H1 (cell line): ENCODE data around the gene MYRF. TPM values are rescaled to one million over a fixed set of nuclear protein-coding genes. Genes with fewer than 3 reads are reported as not detected.

ENCODE experiments used
- CTCF ChIA-PET: fragments of 300-600 bp; sonication (Branson Sonifier 250); formaldehyde crosslinking; loops from one replicate; lab custom pipeline; 2021; ENCODE audit not compliant: partially characterized antibody; lab: Charles Lee
- POLR2A ChIA-PET: fragments of 300-600 bp; sonication (Branson Sonifier 250); formaldehyde crosslinking; loops from one replicate; lab custom pipeline; 2021; ENCODE audit warnings: inconsistent platforms; ENCODE audit not compliant: partially characterized antibody; lab: Charles Lee
- DNase-seq, 2 experiments: peaks; one replicate each; pipeline versions ENCODE4 v3.0.0 to v3.0.0-alpha.2; 2010 to 2022; ENCODE audit warnings: low spot score in 2 of 2, low read depth in 1 of 2, mixed read lengths in 1 of 2
- FAIRE-seq: peaks from 2 replicates; lab custom pipeline; 2011; peaks lifted over from hg19 to GRCh38; lab: Jason Lieb, UNC
- H2AFZ ChIP-seq: 2 replicates; pipeline ENCODE4 v1.8.1; 2012; ENCODE audit warnings: low read length, inconsistent platforms
- H2AK5ac ChIP-seq: 2 replicates; pipeline ENCODE4 v1.6.1; 2013; ENCODE audit warnings: low read depth, low read length
- H2BK120ac ChIP-seq: replicated peaks from 2 replicates; pipeline ENCODE3; 2013; ENCODE audit warnings: low read depth, low read length, inconsistent platforms
- H2BK12ac ChIP-seq: 2 replicates; pipeline ENCODE4 v1.6.1; 2013; ENCODE audit warnings: low read depth, low read length
- H2BK15ac ChIP-seq: 2 replicates; pipeline ENCODE4 v1.6.1; 2013; ENCODE audit warnings: low read length
- H2BK20ac ChIP-seq: 2 replicates; pipeline ENCODE4 v1.6.1; 2013; ENCODE audit warnings: low read length
- H2BK5ac ChIP-seq: 2 replicates; pipeline ENCODE4 v1.6.1; 2013; ENCODE audit warnings: low read depth, low read length
- H3K14ac ChIP-seq: 2 replicates; pipeline ENCODE4 v1.6.1; 2013; ENCODE audit warnings: inconsistent platforms; ENCODE audit not compliant: insufficient read length
- H3K18ac ChIP-seq: 2 replicates; pipeline ENCODE4 v1.6.1; 2013; ENCODE audit warnings: low read length; ENCODE audit errors: extremely low read depth
- H3K23ac ChIP-seq: 2 replicates; pipeline ENCODE4 v1.6.1; 2013; ENCODE audit warnings: inconsistent platforms; ENCODE audit not compliant: insufficient read length
- H3K23me2 ChIP-seq: 2 replicates; pipeline ENCODE4 v1.6.1; 2013; ENCODE audit warnings: low read depth, low read length
- H3K27ac ChIP-seq: 2 replicates; pipeline ENCODE4 v1.6.1; 2011; ENCODE audit warnings: low read depth, low read length, inconsistent platforms
- H3K27me3 ChIP-seq, 4 experiments: replicated peaks in 1 of 4; 1 replicate in 1 of 4; 2 replicates in 3 of 4; pipeline versions ENCODE4 v1.6.1 to v1.8.1; 2011 to 2013; ENCODE audit warnings: low read length in 3 of 4, mild to moderate bottlenecking in 3 of 4, inconsistent platforms in 2 of 4, mixed read lengths in 2 of 4, moderate library complexity in 1 of 4; ENCODE audit not compliant: control insufficient read depth in 3 of 4, insufficient read depth in 3 of 4; ENCODE audit errors: extremely low read depth in 1 of 4
- H3K36me3 ChIP-seq, 4 experiments: 2 replicates each; pipeline versions ENCODE4 v1.6.1 to v1.8.1; 2011 to 2013; ENCODE audit warnings: mild to moderate bottlenecking in 4 of 4, low read length in 3 of 4, moderate library complexity in 2 of 4, control low read depth in 1 of 4, inconsistent platforms in 1 of 4; ENCODE audit not compliant: insufficient read depth in 4 of 4, control insufficient read depth in 2 of 4
- H3K4ac ChIP-seq: replicated peaks from 2 replicates; pipeline ENCODE3; 2013; ENCODE audit warnings: low read length, low read depth, mixed read lengths, inconsistent platforms; ENCODE audit not compliant: insufficient read length
- H3K4me1 ChIP-seq, 4 experiments: replicated peaks in 1 of 4; 1 replicate in 1 of 4; 2 replicates in 3 of 4; pipeline versions ENCODE4 v1.6.1 to v1.8.1; 2011 to 2013; ENCODE audit warnings: low read length in 3 of 4, inconsistent platforms in 2 of 4, mixed read lengths in 1 of 4; ENCODE audit not compliant: insufficient read depth in 4 of 4, control insufficient read depth in 3 of 4
- H3K4me2 ChIP-seq, 2 experiments: 2 replicates each; pipeline versions ENCODE4 v1.6.1 to v1.8.1; 2011 to 2013; ENCODE audit warnings: low read depth in 2 of 2, low read length in 2 of 2, control low read depth in 1 of 2, inconsistent platforms in 1 of 2, mild to moderate bottlenecking in 1 of 2; ENCODE audit not compliant: insufficient read depth in 1 of 2
- H3K4me3 ChIP-seq, 4 experiments: fragments of 200-600, 300-600 bp in 1 of 4; sonication (generic), shearing (Covaris generic), sonication (Bioruptor Twin) in 1 of 4; 2 replicates each; pipeline versions ENCODE4 v1.5.1 to v1.8.1; 2011 to 2016; ENCODE audit warnings: low read length in 4 of 4, low read depth in 3 of 4, control low read depth in 2 of 4, inconsistent platforms in 2 of 4, mild to moderate bottlenecking in 2 of 4, mixed read lengths in 1 of 4, moderate library complexity in 1 of 4; ENCODE audit not compliant: insufficient read depth in 2 of 4; ENCODE audit errors: extremely low read depth in 1 of 4
- H3K56ac ChIP-seq: replicated peaks from 2 replicates; pipeline ENCODE3; 2013; ENCODE audit warnings: low read depth, mild to moderate bottlenecking, mixed read lengths, low read length, inconsistent platforms; ENCODE audit not compliant: insufficient read length
- H3K79me1 ChIP-seq: 2 replicates; pipeline ENCODE4 v1.6.1; 2013; ENCODE audit warnings: low read depth, low read length, control low read depth
- H3K79me2 ChIP-seq, 2 experiments: 2 replicates each; pipeline versions ENCODE4 v1.6.1 to v1.8.1; 2012 to 2013; ENCODE audit warnings: low read length in 2 of 2, mild to moderate bottlenecking in 2 of 2, inconsistent platforms in 1 of 2; ENCODE audit not compliant: insufficient read depth in 2 of 2, control insufficient read depth in 1 of 2
- H3K9ac ChIP-seq, 4 experiments: replicated peaks in 1 of 4; 1 replicate in 1 of 4; 2 replicates in 3 of 4; pipeline versions ENCODE4 v1.6.1 to v1.8.1; 2011 to 2013; ENCODE audit warnings: low read depth in 3 of 4, low read length in 3 of 4, control low read depth in 2 of 4, mild to moderate bottlenecking in 2 of 4, moderate library complexity in 2 of 4, inconsistent platforms in 1 of 4; ENCODE audit errors: extremely low read depth in 1 of 4
- H3K9me3 ChIP-seq, 2 experiments: 2 replicates each; pipeline versions ENCODE4 v1.6.1 to v1.8.1; 2012 to 2013; ENCODE audit warnings: mild to moderate bottlenecking in 2 of 2, moderate library complexity in 2 of 2, control low read depth in 1 of 2, inconsistent platforms in 1 of 2, low read depth in 1 of 2, low read length in 1 of 2, mixed read lengths in 1 of 2; ENCODE audit not compliant: insufficient read depth in 2 of 2
- H4K20me1 ChIP-seq, 2 experiments: replicated peaks in 1 of 2; 2 replicates each; pipeline versions ENCODE3 to v1.8.1; 2011 to 2013; ENCODE audit warnings: inconsistent platforms in 2 of 2, low read length in 2 of 2, mild to moderate bottlenecking in 1 of 2; ENCODE audit not compliant: insufficient read depth in 2 of 2, control insufficient read depth in 1 of 2
- H4K5ac ChIP-seq: 2 replicates; pipeline ENCODE4 v1.6.1; 2013; ENCODE audit warnings: low read length, low read depth, mixed read lengths, inconsistent platforms; ENCODE audit not compliant: insufficient read length
- H4K8ac ChIP-seq: 2 replicates; pipeline ENCODE4 v1.8.0; 2013; ENCODE audit warnings: mild to moderate bottlenecking, moderate library complexity, low read length, inconsistent platforms; ENCODE audit not compliant: insufficient read depth; ENCODE audit errors: extremely low read depth
- H4K91ac ChIP-seq: replicated peaks from 2 replicates; pipeline ENCODE3; 2013; ENCODE audit warnings: low read length, mixed read lengths, inconsistent platforms; ENCODE audit not compliant: insufficient read length
- BCL11A ChIP-seq, 2 experiments: IDR thresholded peaks; one replicate each; pipeline ENCODE4 v1.6.1; 2011; ENCODE audit warnings: low read depth in 2 of 2, low read length in 2 of 2, mild to moderate bottlenecking in 2 of 2
- CBX5 ChIP-seq: fragments of 300-800, 300-1000 bp; sonication (generic); IDR thresholded peaks from 2 replicates; pipeline ENCODE4 v1.7.1; 2016; ENCODE audit warnings: antibody characterized with exemption, low read length, low read depth
- CBX8 ChIP-seq: fragments of 300-800, 300-1000 bp; sonication (generic); IDR thresholded peaks from 2 replicates; pipeline ENCODE4 v1.7.1; 2016; ENCODE audit warnings: low read depth, low read length, borderline replicate concordance
- CEBPB ChIP-seq: IDR thresholded peaks from 2 replicates; pipeline ENCODE4 v1.6.1; 2012; ENCODE audit warnings: low read depth, low read length
- CTBP2 ChIP-seq: IDR thresholded peaks from 2 replicates; pipeline ENCODE4 v1.7.0; 2011; ENCODE audit warnings: borderline replicate concordance, mild to moderate bottlenecking, moderate library complexity, mixed read lengths, low read length; ENCODE audit not compliant: insufficient read depth, insufficient read length
- GABPA ChIP-seq: IDR thresholded peaks from 2 replicates; pipeline ENCODE4 v1.6.1; 2011; ENCODE audit warnings: mild to moderate bottlenecking, low read length, moderate library complexity, borderline replicate concordance; ENCODE audit not compliant: insufficient read depth
- GTF2F1 ChIP-seq: IDR thresholded peaks from 2 replicates; pipeline ENCODE4 v1.6.1; 2012; ENCODE audit warnings: low read depth, low read length, improper control_type of control experiment, borderline replicate concordance
- MAFK ChIP-seq: IDR thresholded peaks from 2 replicates; pipeline ENCODE4 v1.6.1; 2012; ENCODE audit warnings: low read depth, mild to moderate bottlenecking, improper control_type of control experiment, low read length
- RNF2 ChIP-seq: fragments of 200-900, 300-1000 bp; sonication (generic); IDR thresholded peaks from 2 replicates; pipeline ENCODE4 v1.7.1; 2016; ENCODE audit warnings: borderline replicate concordance, low read depth, mild to moderate bottlenecking, antibody characterized with exemption, low read length; ENCODE audit not compliant: poor library complexity, severe bottlenecking; ENCODE audit errors: missing control alignments
- SIX5 ChIP-seq: IDR thresholded peaks from 2 replicates; pipeline ENCODE4 v1.6.1; 2011; ENCODE audit warnings: mild to moderate bottlenecking, low read depth, low read length
- SP1 ChIP-seq: IDR thresholded peaks from 2 replicates; pipeline ENCODE4 v1.6.1; 2011; ENCODE audit warnings: low read depth, low read length
- TAF1 ChIP-seq: IDR thresholded peaks from 2 replicates; pipeline ENCODE4 v1.6.1; 2011; ENCODE audit warnings: mild to moderate bottlenecking, low read depth, low read length
- TAF7 ChIP-seq: optimal IDR thresholded peaks from 2 replicates; pipeline ENCODE3; 2011; ENCODE audit warnings: low read depth, mild to moderate bottlenecking, inconsistent platforms, low read length, moderate library complexity, borderline replicate concordance
- TCF12 ChIP-seq: IDR thresholded peaks from 2 replicates; pipeline ENCODE4 v1.6.1; 2011; ENCODE audit warnings: low read depth, mild to moderate bottlenecking, low read length
- WGBS, 2 experiments: shearing (Covaris generic) in 1 of 2; methylation state at CpG; one replicate each; pipeline versions ENCODE4 v1.1.6 to v1.1.7; 2013 to 2015; ENCODE audit warnings: low lambda C conversion rate in 2 of 2, mixed read lengths in 2 of 2, inconsistent platforms in 1 of 2, low coverage in 1 of 2, missing lambda C conversion rate in 1 of 2; ENCODE audit not compliant: insufficient replicate concordance in 2 of 2, insufficient coverage in 1 of 2, insufficient read length in 1 of 2; ENCODE audit errors: extremely low coverage in 1 of 2, missing lambda C conversion rate in 1 of 2; 5-methylcytosine and 5-hydroxymethylcytosine counted together
- polyA plus RNA-seq, 7 experiments: library from polyadenylated mRNA; depleted of rRNA in 3 of 7; stranded (reverse) in 5 of 7; unstranded in 2 of 7; fragments of >200 nt in 5 of 7; fragments of 200-250 nt in 2 of 7; gene quantifications; 1 replicate in 5 of 7; 2 replicates in 1 of 7; 4 replicates in 1 of 7; pipeline versions ENCODE4 v1.2.1 to v1.2.3, GENCODE V29; 2011 to 2013; ENCODE audit warnings: missing spikeins in 2 of 7, mixed read lengths in 2 of 7
- total RNA-seq: library from RNA; stranded (reverse); fragmentation: NEBNext Ultra II Directional; extraction: Animal tissue kit (Norgen Biotek cat#: 25700); gene quantifications from 2 replicates; pipeline ENCODE4 v1.2.1, GENCODE V29; 2021

The MYRF gene
- total and polyA plus RNA-seq, 2 of the 8 experiments (the other 6 are each of a cell fraction or from before 2014, with no cell fraction given): 6.0 to 6.1 TPM

DNA sequence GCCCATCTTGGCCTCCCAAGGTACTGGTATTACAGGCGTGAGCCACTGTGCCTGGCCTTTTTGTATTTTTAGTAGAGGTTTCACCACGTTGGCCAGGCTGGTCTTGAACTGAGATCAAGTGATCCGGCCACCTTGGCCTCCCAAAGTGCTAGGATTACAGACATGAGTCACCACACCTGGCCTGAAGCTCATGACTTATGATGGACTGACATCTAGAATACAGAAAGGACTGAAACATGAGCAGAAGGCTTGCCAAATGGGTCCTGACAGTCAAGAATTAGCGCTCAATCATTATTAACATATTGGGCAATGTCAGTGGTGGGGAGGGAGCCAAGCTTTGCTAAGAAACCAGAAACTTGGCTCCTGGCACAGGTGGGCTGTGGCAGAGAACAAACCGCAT lies 59.4 kb downstream of the MYRF start:
- peaks cover 0 to 6% (median 1%) of the 10 kb centered on the region in 4 experiments; a peak in 3 of 7 replicates for H3K4me1 ChIP-seq
- H2BK15ac ChIP-seq: no peak overlapping the region
- H3K56ac ChIP-seq: no peak overlapping the region
- H2BK5ac ChIP-seq: no peak overlapping the region
- no peak overlapping the region for H3K4me3 ChIP-seq
- no peak overlapping the region for H2BK12ac ChIP-seq
- H3K27me3 ChIP-seq: no peaks in the 10 kb centered on the region
- peaks cover 6% of the 10 kb centered on the region for H3K79me1 ChIP-seq
- no peak overlapping the region for H2AK5ac ChIP-seq
- peaks cover 35 to 72% (median 58%) of the 10 kb centered on the region in 4 experiments for H3K36me3 ChIP-seq
- H2BK120ac ChIP-seq: no peak overlapping the region
- no peak overlapping the region for H4K8ac ChIP-seq
- H4K5ac ChIP-seq: no peak overlapping the region
- peaks cover 0 to 20% of the 10 kb centered on the region in 2 experiments; a peak in 1 of 4 replicates for H3K79me2 ChIP-seq
- H4K20me1 ChIP-seq: peaks cover 0 to 8% of the 10 kb centered on the region in 2 experiments
- no peak overlapping the region for H3K18ac ChIP-seq
- 90% methylated on average over 5 of the region's 5 CpGs; no CpG with 5 or more reads in 1 of the 2 experiments for WGBS, 2 experiments
- H3K4me2 ChIP-seq: no peak overlapping the region
- no peak overlapping the region for H4K91ac ChIP-seq
- FAIRE-seq (no peak), DNase-seq (no peak)
- no peak overlapping the region for H3K4ac ChIP-seq
- CTCF ChIA-PET: interaction anchor here (0.6 to 10.2 kb wide), 4 partner anchors 12 to 38 kb away, joined by 3 to 118 read pairs (median 4); partner anchors contain the start of genes FADS2 and FEN1
- no peak overlapping the region for H3K9ac ChIP-seq
- POLR2A ChIA-PET: interaction anchor here (1.6 to 16.2 kb wide), 5 partner anchors 14 to 48 kb away, joined by 3 to 354 read pairs (median 3); partner anchors contain the start of genes FADS2, FEN1 and TMEM258
- no peak overlapping the region for H3K23ac ChIP-seq
- H3K27ac ChIP-seq: no peak overlapping the region
- H3K9me3 ChIP-seq: peaks cover 0 to 2% of the 10 kb centered on the region in 2 experiments; a peak in 1 of 4 replicates
- peaks cover 7% of the 10 kb centered on the region; the same call in 1 of the 2 replicates for H3K23me2 ChIP-seq
- H2AFZ ChIP-seq: no peak overlapping the region
- H2BK20ac ChIP-seq: no peak overlapping the region
- no peak overlapping the region for H3K14ac ChIP-seq
- TF ChIP-seq CEBPB (no peak), CTBP2 (no peak), GABPA (no peak), CBX8 (no peak), GTF2F1 (no peak), CBX5 (no peak), MAFK (no peak), TCF12 (no peak), SP1 (no peak), RNF2 (no peak), SIX5 (no peak), BCL11A (IDR thresholded peaks at IDR 0.05; ENCODE audit: low read depth in 2 of 2, low read length in 2 of 2) (no peak), TAF7 (no peak), TAF1 (no peak)
